ENCODE results near the gene ZNF485.
A peak's percentile ranks its signal among the peaks of the same experiment; 100 is the strongest.

ZNF485 gene

GRCh38 chr10:43648095-43648397 lies 41.8 kb downstream of the ZNF485 start:
- no peak for DNase-seq
- Histone ChIP-seq H3K4me2 (ENCODE audit: low read depth, low read length) (peak overlapping the region; percentile 59), H3K36me3 (replicated peaks; ENCODE audit: insufficient read depth, low read length) (no peaks in the 10 kb centered on the region), H3K4me3 (ENCODE audit: low read length) (peak overlapping the region; percentile 59), H3K9me2 (replicated peaks; ENCODE audit: insufficient read depth, low read length) (no peaks in the 10 kb centered on the region), H2AFZ (ENCODE audit: low read length) (peak overlapping the region; percentile 95), H3K9ac (ENCODE audit: low read length) (peak overlapping the region; percentile 65; the same call in 1 of the 2 replicates), H3K79me2 (ENCODE audit: low read length) (no peaks in the 10 kb centered on the region), H3K4me1 (ENCODE audit: low read length) (no peaks in the 10 kb centered on the region), H3K27me3 (replicated peaks; ENCODE audit: insufficient read depth, low read length) (no peaks in the 10 kb centered on the region), H3K27ac (ENCODE audit: low read length) (no peak overlapping the region), H3K9me3 (replicated peaks; ENCODE audit: insufficient read depth, low read length) (no peaks in the 10 kb centered on the region), H4K20me1 (ENCODE audit: insufficient read depth, low read length) (no peaks in the 10 kb centered on the region), H3F3A (ENCODE audit: insufficient read depth, low read length) (no peaks in the 10 kb centered on the region; the same call in 1 of the 2 replicates)
- TF ChIP-seq EZH2phosphoT487 (IDR thresholded peaks at IDR 0.05; ENCODE audit: low read length): no peak
- no peak for TF ChIP-seq EZH2 (optimal IDR thresholded peaks at IDR 0.05; ENCODE audit: low read depth, low read length)
- no peak for TF ChIP-seq CTCF (IDR thresholded peaks at IDR 0.05; ENCODE audit: low read length)

DNA sequence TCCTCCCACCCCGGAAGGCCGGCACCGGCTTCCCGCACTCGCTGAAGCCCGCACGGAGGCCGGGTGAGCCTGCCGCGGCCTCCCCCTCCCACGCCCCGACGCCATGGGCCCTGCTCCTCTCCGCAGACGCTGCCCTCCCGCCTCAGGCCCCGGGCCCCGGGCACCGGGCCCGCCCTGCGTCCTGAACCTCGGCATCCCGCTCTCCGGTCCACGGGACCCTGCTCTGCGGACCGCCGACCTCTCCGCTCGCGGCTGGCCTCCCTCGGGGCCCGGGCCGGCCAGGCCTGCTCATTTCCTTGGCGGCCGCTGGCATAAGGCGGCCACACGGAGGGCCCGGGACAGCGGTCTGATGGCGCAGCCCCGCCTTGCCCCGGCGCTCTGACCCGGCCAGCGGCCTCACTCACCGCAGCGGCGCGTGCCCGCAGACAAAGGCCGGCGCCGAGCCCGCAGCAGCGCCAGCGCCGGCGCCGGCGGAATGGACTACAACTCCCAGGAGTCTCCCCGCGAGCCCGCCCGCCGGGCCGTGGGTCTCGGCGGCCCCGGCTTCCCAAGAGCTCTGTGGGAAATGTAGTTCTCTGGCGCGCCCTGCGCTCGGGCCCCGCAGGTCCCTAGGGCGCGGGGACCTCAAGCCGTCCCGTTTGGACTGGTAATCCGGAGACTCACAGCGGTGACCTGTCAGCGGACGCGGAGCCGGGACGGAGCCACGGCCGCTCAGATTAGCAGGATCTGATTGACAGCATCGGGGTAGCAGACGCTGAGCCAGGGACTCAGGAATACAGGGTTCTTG lies 42.4 kb downstream of the ZNF485 start, which contains the start of gene ZNF32:
Gene ZNF32, minus strand, starts transcription at position 484 of the 787 bp plus-strand sequence. CDS start 2,748 bp downstream, outside the sequence.
- Histone ChIP-seq H3K36me3 (replicated peaks; ENCODE audit: insufficient read depth, low read length) (no peaks in the 10 kb centered on the region), H3K9me2 (replicated peaks; ENCODE audit: insufficient read depth, low read length) (no peaks in the 10 kb centered on the region), H3K4me3 (ENCODE audit: low read length) (peak within 1 kb of the TSS; percentile 59), H3K79me2 (ENCODE audit: low read length) (no peaks in the 10 kb centered on the region), H3K4me2 (ENCODE audit: low read depth, low read length) (peak within 1 kb of the TSS; percentile 59), H3F3A (ENCODE audit: insufficient read depth, low read length) (no peaks in the 10 kb centered on the region; the same call in 1 of the 2 replicates), H4K20me1 (ENCODE audit: insufficient read depth, low read length) (no peaks in the 10 kb centered on the region), H3K9ac (ENCODE audit: low read length) (peak within 1 kb of the TSS; percentile 65), H3K4me1 (ENCODE audit: low read length) (no peaks in the 10 kb centered on the region), H2AFZ (ENCODE audit: low read length) (peak within 1 kb of the TSS; percentile 95), H3K27ac (ENCODE audit: low read length) (no peak within 1 kb of the TSS), H3K9me3 (replicated peaks; ENCODE audit: insufficient read depth, low read length) (no peaks in the 10 kb centered on the region), H3K27me3 (replicated peaks; ENCODE audit: insufficient read depth, low read length) (no peaks in the 10 kb centered on the region)
- TF ChIP-seq EZH2phosphoT487 (IDR thresholded peaks at IDR 0.05; ENCODE audit: low read length): no peak
- no peak for TF ChIP-seq EZH2 (optimal IDR thresholded peaks at IDR 0.05; ENCODE audit: low read depth, low read length)
- peak; percentile 81 for DNase-seq

GRCh38 chr10:43649185-43649523 lies 42.9 kb downstream of the ZNF485 start:
- Histone ChIP-seq H3K79me2 (ENCODE audit: low read length) (no peaks in the 10 kb centered on the region), H3K4me3 (ENCODE audit: low read length) (peak overlapping the region; percentile 59), H3K27ac (ENCODE audit: low read length) (no peak overlapping the region), H2AFZ (ENCODE audit: low read length) (peak overlapping the region; percentile 74), H3K9me2 (replicated peaks; ENCODE audit: insufficient read depth, low read length) (no peaks in the 10 kb centered on the region), H3K36me3 (replicated peaks; ENCODE audit: insufficient read depth, low read length) (no peaks in the 10 kb centered on the region), H3K9ac (ENCODE audit: low read length) (peak overlapping the region; percentile 65; the same call in 1 of the 2 replicates), H4K20me1 (ENCODE audit: insufficient read depth, low read length) (no peaks in the 10 kb centered on the region), H3K4me1 (ENCODE audit: low read length) (no peaks in the 10 kb centered on the region), H3K27me3 (replicated peaks; ENCODE audit: insufficient read depth, low read length) (no peaks in the 10 kb centered on the region), H3F3A (ENCODE audit: insufficient read depth, low read length) (no peaks in the 10 kb centered on the region; the same call in 1 of the 2 replicates), H3K4me2 (ENCODE audit: low read depth, low read length) (peak overlapping the region; percentile 59), H3K9me3 (replicated peaks; ENCODE audit: insufficient read depth, low read length) (no peaks in the 10 kb centered on the region)
- TF ChIP-seq EZH2 (optimal IDR thresholded peaks at IDR 0.05; ENCODE audit: low read depth, low read length) (no peak), CTCF (IDR thresholded peaks at IDR 0.05; ENCODE audit: low read length) (no peak), EZH2phosphoT487 (IDR thresholded peaks at IDR 0.05; ENCODE audit: low read length) (no peak)
- DNase-seq: no peak

DNA sequence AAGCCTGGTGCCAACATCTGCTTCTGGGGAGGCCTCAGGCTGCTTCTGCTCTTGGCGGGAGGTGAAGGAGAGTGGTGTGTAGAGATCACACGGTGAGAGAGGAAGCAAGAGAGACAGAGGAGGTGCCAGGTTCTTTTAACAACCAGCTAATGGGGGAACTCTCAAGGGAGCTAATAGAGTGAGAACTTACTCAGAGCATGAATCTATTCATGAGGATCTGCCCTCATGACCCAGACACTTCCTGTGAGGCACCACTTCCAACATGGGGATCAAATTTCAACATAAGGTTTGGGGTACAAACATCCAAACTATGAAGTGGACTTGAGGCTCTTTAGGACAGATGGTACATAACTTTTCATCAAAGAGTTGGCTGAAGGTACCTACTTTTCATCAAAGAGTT lies 47.5 kb downstream of the ZNF485 start:
- H2AFZ ChIP-seq (ENCODE audit: low read length): no peak overlapping the region
- no peaks in the 10 kb centered on the region for H3K9me3 ChIP-seq (replicated peaks; ENCODE audit: insufficient read depth, low read length)
- H3K79me2 ChIP-seq (ENCODE audit: low read length): no peaks in the 10 kb centered on the region
- no peaks in the 10 kb centered on the region for H3F3A ChIP-seq (ENCODE audit: insufficient read depth, low read length)
- H3K9ac ChIP-seq (ENCODE audit: low read length): no peak overlapping the region
- H3K36me3 ChIP-seq (replicated peaks; ENCODE audit: insufficient read depth, low read length): no peaks in the 10 kb centered on the region
- no peak overlapping the region for H3K4me2 ChIP-seq (ENCODE audit: low read depth, low read length)
- no peak overlapping the region for H3K4me3 ChIP-seq (ENCODE audit: low read length)
- no peaks in the 10 kb centered on the region for H3K4me1 ChIP-seq (ENCODE audit: low read length)
- no peaks in the 10 kb centered on the region for H3K27me3 ChIP-seq (replicated peaks; ENCODE audit: insufficient read depth, low read length)
- no peaks in the 10 kb centered on the region for H3K9me2 ChIP-seq (replicated peaks; ENCODE audit: insufficient read depth, low read length)
- TF ChIP-seq CTCF (IDR thresholded peaks at IDR 0.05; ENCODE audit: low read length) (no peak), EZH2phosphoT487 (IDR thresholded peaks at IDR 0.05; ENCODE audit: low read length) (no peak), EZH2 (optimal IDR thresholded peaks at IDR 0.05; ENCODE audit: low read depth, low read length) (no peak)
- no peaks in the 10 kb centered on the region for H4K20me1 ChIP-seq (ENCODE audit: insufficient read depth, low read length)
- DNase-seq: no peak
- H3K27ac ChIP-seq (ENCODE audit: low read length): no peak overlapping the region

Data from MM.1S (cell line).